HepG2 (cell line): ENCODE measurements around the gene MYO3B. TPM values are rescaled to one million over a fixed set of nuclear protein-coding genes. Genes with fewer than 3 reads are reported as not detected.

Experiments
- ATAC-seq: fragments of 200-7000 bp; cut with Tn5 transposase; 3 replicates; pipeline ENCODE4 v1.9.1; 2020; ENCODE audit warnings: mild to moderate bottlenecking, moderate library complexity
- BruUV-seq: library from RNA; stranded (reverse); fragments of 400-500 nt; replicated peaks from 2 replicates; lab custom pipeline; 2021; lab: Mats Ljungman, UMichigan
- CTCF ChIA-PET: fragments of 300-600 bp; formaldehyde crosslinking; extraction: SDS; loops from one replicate; lab custom pipeline; 2021; ENCODE audit warnings: low total read pairs, inconsistent platforms, low intra/inter-chr PET ratio; lab: Yijun Ruan, JAX
- POLR2A ChIA-PET: fragments of 350-600 bp; sonication (Branson Sonifier 250); formaldehyde crosslinking; loops from one replicate; lab custom pipeline; 2020; ENCODE audit warnings: antibody characterized with exemption, inconsistent platforms; lab: Yijun Ruan, JAX
- DNase-seq: peaks from one replicate; pipeline ENCODE4 v3.0.0-alpha.2; 2015; ENCODE audit warnings: low spot score
- FAIRE-seq: peaks from 3 replicates; lab custom pipeline; 2011; peaks lifted over from hg19 to GRCh38; lab: Jason Lieb, UNC
- H2AFZ ChIP-seq: one replicate; pipeline ENCODE4 v1.6.1; 2011; ENCODE audit warnings: low read length, inconsistent platforms
- H3K27ac ChIP-seq: fragments of 300-600 bp; 3 replicates; pipeline ENCODE4 v1.8.0; 2011; ENCODE audit warnings: mixed run types, mild to moderate bottlenecking, mixed read lengths, low read length, inconsistent platforms; ENCODE audit not compliant: insufficient read depth; ENCODE audit errors: extremely low read length
- H3K27me3 ChIP-seq, 2 experiments: fragments of 200-600 bp in 1 of 2; 2 replicates in 1 of 2; 3 replicates in 1 of 2; pipeline versions ENCODE4 v1.6.0 to v1.8.0; 2011; ENCODE audit warnings: low read length in 2 of 2, mild to moderate bottlenecking in 2 of 2, moderate library complexity in 2 of 2, inconsistent platforms in 1 of 2; ENCODE audit not compliant: insufficient read depth in 2 of 2, control insufficient read depth in 1 of 2
- H3K36me3 ChIP-seq, 2 experiments: fragments of 200-600 bp in 1 of 2; replicated peaks in 1 of 2; 2 replicates in 1 of 2; 3 replicates in 1 of 2; pipeline versions ENCODE4 v1.5.1 to v1.8.0; 2011; ENCODE audit warnings: low read length in 2 of 2, inconsistent platforms in 1 of 2; ENCODE audit not compliant: insufficient read depth in 2 of 2, control insufficient read depth in 1 of 2
- H3K4me1 ChIP-seq: 2 replicates; pipeline ENCODE4 v1.5.1; 2012; ENCODE audit warnings: low read length, inconsistent platforms; ENCODE audit not compliant: insufficient read depth
- H3K4me2 ChIP-seq: 2 replicates; pipeline ENCODE4 v1.6.0; 2011; ENCODE audit warnings: low read depth, low read length, inconsistent platforms
- H3K4me3 ChIP-seq, 3 experiments: fragments of 200-600 bp in 1 of 3; sonication (generic), shearing (Covaris generic) in 1 of 3; replicated peaks in 1 of 3; 2 replicates each; pipeline ENCODE4 v1.5.1; 2011 to 2016; ENCODE audit warnings: low read length in 3 of 3, inconsistent platforms in 2 of 3, low read depth in 2 of 3, mild to moderate bottlenecking in 2 of 3, control low read depth in 1 of 3, mixed read lengths in 1 of 3; ENCODE audit not compliant: insufficient read depth in 1 of 3
- H3K79me2 ChIP-seq: one replicate; pipeline ENCODE4 v1.6.1; 2011; ENCODE audit warnings: low read length, inconsistent platforms; ENCODE audit not compliant: insufficient read depth
- H3K9ac ChIP-seq: 2 replicates; pipeline ENCODE4 v1.6.0; 2011; ENCODE audit warnings: mild to moderate bottlenecking, low read depth, low read length, inconsistent platforms; ENCODE audit not compliant: insufficient read depth
- H3K9me3 ChIP-seq: 2 replicates; pipeline ENCODE4 v1.5.1; 2012; ENCODE audit warnings: mild to moderate bottlenecking, low read length
- H4K20me1 ChIP-seq: 2 replicates; pipeline ENCODE4 v1.6.0; 2011; ENCODE audit warnings: inconsistent platforms, mild to moderate bottlenecking, low read length, moderate library complexity; ENCODE audit not compliant: insufficient read depth
- CENPT ChIP-seq: sonication (generic); formaldehyde crosslinking; IDR thresholded peaks from 2 replicates; pipeline ENCODE4 v1.8.0; 2022; ENCODE audit warnings: low read depth, mild to moderate bottlenecking, moderate library complexity, missing genetic modification reagents
- FOSL1 ChIP-seq: sonication (generic); formaldehyde crosslinking; IDR thresholded peaks from 2 replicates; pipeline ENCODE4 v1.9.0; 2021; ENCODE audit warnings: missing genetic modification reagents, borderline replicate concordance
- HOXD1 ChIP-seq: sonication (generic); formaldehyde crosslinking; IDR thresholded peaks from 2 replicates; pipeline ENCODE4 v1.5.0; 2020; ENCODE audit warnings: missing genetic modification reagents
- MED13 ChIP-seq: sonication (generic); formaldehyde crosslinking; IDR thresholded peaks from 2 replicates; pipeline ENCODE4 v1.5.0; 2020; ENCODE audit warnings: missing genetic modification reagents
- MEIS2 ChIP-seq: sonication (generic); formaldehyde crosslinking; IDR thresholded peaks from 2 replicates; pipeline ENCODE4 v1.9.0; 2021; ENCODE audit warnings: mild to moderate bottlenecking, missing genetic modification reagents
- POGZ ChIP-seq: sonication (generic); formaldehyde crosslinking; IDR thresholded peaks from 2 replicates; pipeline ENCODE4 v1.4.0; 2020; ENCODE audit warnings: mild to moderate bottlenecking, missing genetic modification reagents
- SIN3B ChIP-seq: fragments of 150-350 bp; IDR thresholded peaks from 2 replicates; pipeline ENCODE4 v1.6.1; 2014; ENCODE audit warnings: low read length
- SMAD9 ChIP-seq: sonication (generic); formaldehyde crosslinking; IDR thresholded peaks from 2 replicates; pipeline ENCODE4 v1.5.1; 2020; ENCODE audit warnings: mild to moderate bottlenecking, missing genetic modification reagents
- SRSF9 ChIP-seq: fragments of 200-400 bp; formaldehyde crosslinking; IDR thresholded peaks from 2 replicates; pipeline ENCODE4 v1.6.1; 2018; ENCODE audit warnings: borderline replicate concordance, mild to moderate bottlenecking, low read depth, low read length; ENCODE audit not compliant: insufficient read depth, poor library complexity, severe bottlenecking
- ZNF17 ChIP-seq: sonication (generic); formaldehyde crosslinking; IDR thresholded peaks from 2 replicates; pipeline ENCODE4 v1.5.0; 2020; ENCODE audit warnings: mild to moderate bottlenecking, missing genetic modification reagents
- ZNF549 ChIP-seq: sonication (generic); formaldehyde crosslinking; IDR thresholded peaks from 2 replicates; pipeline ENCODE4 v1.5.0; 2020; ENCODE audit warnings: missing genetic modification reagents
- ZNF720 ChIP-seq: sonication (generic); formaldehyde crosslinking; IDR thresholded peaks from 2 replicates; pipeline ENCODE4 v1.4.0; 2020; ENCODE audit warnings: missing genetic modification reagents
- WGBS: methylation state at CpG from one replicate; pipeline ENCODE4 v1.1.6; 2017; ENCODE audit warnings: low lambda C conversion rate; 5-methylcytosine and 5-hydroxymethylcytosine counted together
- in situ Hi-C: cut with HindIII; loops from 2 replicates; pipeline ENCODE4 v1.10.0; 2017; ENCODE audit warnings: low pct_unique_long_range_greater_than_20kb; ENCODE audit not compliant: extremely low pct_ligation_motif_present
- intact Hi-C: fragments of 100-400 bp; cut with micrococcal nuclease; formaldehyde crosslinking; loops from one replicate; pipeline ENCODE4 v1.10.0; 2022; ENCODE audit not compliant: unreplicated experiment
- polyA plus RNA-seq, 8 experiments: library from polyadenylated mRNA; depleted of rRNA in 3 of 8; stranded (reverse) in 7 of 8; unstranded in 1 of 8; fragments of >200 nt; fragmentation: Illumina TruSeq in 4 of 8; extraction: Trizol in 4 of 8; gene quantifications; 2 replicates each; pipeline versions ENCODE4 v1.2.1 to v1.2.3, GENCODE V29; 2011 to 2016; ENCODE audit warnings: low read depth in 4 of 8, missing spikeins in 1 of 8, mixed read lengths in 1 of 8; ENCODE audit not compliant: insufficient read depth in 1 of 8
- total RNA-seq, 5 experiments: library from RNA; depleted of rRNA; stranded (reverse); fragments of >200 nt; fragmentation: Illumina TruSeq; extraction: Trizol; gene quantifications; 2 replicates each; pipeline ENCODE4 v1.2.3, GENCODE V29; 2016; ENCODE audit warnings: low read depth in 1 of 5
- TF ChIP-seq, protein P1 (sequence below): sonication (generic); formaldehyde crosslinking; conservative IDR thresholded peaks from 2 replicates; pipeline ENCODE4 v1.4.0; 2020; ENCODE audit warnings: missing genetic modification reagents
- TF ChIP-seq, protein P2 (sequence below): sonication (generic); formaldehyde crosslinking; IDR thresholded peaks from 2 replicates; pipeline ENCODE4 v1.8.0; 2022; ENCODE audit warnings: missing genetic modification reagents, mild to moderate bottlenecking, borderline replicate concordance
- TF ChIP-seq, protein P3 (sequence below): sonication (generic); formaldehyde crosslinking; IDR thresholded peaks from 2 replicates; pipeline ENCODE4 v1.8.1; 2023; ENCODE audit warnings: mild to moderate bottlenecking, inconsistent platforms, moderate library complexity, missing genetic modification reagents, borderline replicate concordance
- TF ChIP-seq, protein P4 (sequence below): sonication (generic); formaldehyde crosslinking; IDR thresholded peaks from 2 replicates; pipeline ENCODE4 v1.4.0; 2020; ENCODE audit warnings: mild to moderate bottlenecking, missing genetic modification reagents

Gene MYO3B
- total and polyA plus RNA-seq, 2 of the 13 experiments (the other 11 are each of a cell fraction or from before 2014, with no cell fraction given) = 0.01 TPM; not detected in 1

DNA sequence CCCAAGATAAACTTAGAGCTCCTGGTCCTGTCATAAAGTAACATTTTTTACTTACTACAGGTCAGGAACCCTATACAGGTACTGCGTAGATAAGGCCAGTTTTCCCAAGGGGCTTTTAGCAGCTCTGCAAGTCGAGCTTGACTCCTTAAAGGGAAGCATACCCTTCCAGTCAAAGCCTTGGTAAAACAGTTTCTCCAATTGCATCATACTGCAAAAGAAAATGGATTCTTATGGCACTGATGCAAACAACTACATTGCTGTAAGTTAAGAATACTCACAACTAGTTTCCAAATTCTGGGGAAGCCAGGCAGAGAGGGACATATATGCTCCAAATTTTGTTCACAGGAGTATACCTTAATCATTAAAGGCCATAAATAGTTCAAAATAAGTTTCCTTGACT is 31.0 kb downstream of the MYO3B start:
- no peak for ATAC-seq
- CTCF ChIA-PET = no interaction called here
- intact Hi-C loops (no loop called here), in situ Hi-C loops (no loop called here)
- no peak overlapping the region for H3K4me2 ChIP-seq
- H3K79me2 ChIP-seq = no peaks in the 10 kb centered on the region
- H3K4me3 ChIP-seq = no peak overlapping the region
- FAIRE-seq = no peak
- no peaks in the 10 kb centered on the region for H3K4me1 ChIP-seq
- 36% methylated on average over 2 of the region's 2 CpGs for WGBS
- H3K9ac ChIP-seq = no peak overlapping the region
- no peak overlapping the region for H3K27ac ChIP-seq
- H4K20me1 ChIP-seq = no peaks in the 10 kb centered on the region
- no peaks in the 10 kb centered on the region for H3K36me3 ChIP-seq
- H2AFZ ChIP-seq = no peak overlapping the region
- no TSS peak for BruUV-seq
- DNase-seq = no peak
- H3K27me3 ChIP-seq = peaks cover 2 to 9% of the 10 kb centered on the region in 2 experiments; a peak in 3 of 5 replicates
- no peaks in the 10 kb centered on the region for H3K9me3 ChIP-seq
- POLR2A ChIA-PET = no interaction called here
- TF ChIP-seq, protein P1, sequence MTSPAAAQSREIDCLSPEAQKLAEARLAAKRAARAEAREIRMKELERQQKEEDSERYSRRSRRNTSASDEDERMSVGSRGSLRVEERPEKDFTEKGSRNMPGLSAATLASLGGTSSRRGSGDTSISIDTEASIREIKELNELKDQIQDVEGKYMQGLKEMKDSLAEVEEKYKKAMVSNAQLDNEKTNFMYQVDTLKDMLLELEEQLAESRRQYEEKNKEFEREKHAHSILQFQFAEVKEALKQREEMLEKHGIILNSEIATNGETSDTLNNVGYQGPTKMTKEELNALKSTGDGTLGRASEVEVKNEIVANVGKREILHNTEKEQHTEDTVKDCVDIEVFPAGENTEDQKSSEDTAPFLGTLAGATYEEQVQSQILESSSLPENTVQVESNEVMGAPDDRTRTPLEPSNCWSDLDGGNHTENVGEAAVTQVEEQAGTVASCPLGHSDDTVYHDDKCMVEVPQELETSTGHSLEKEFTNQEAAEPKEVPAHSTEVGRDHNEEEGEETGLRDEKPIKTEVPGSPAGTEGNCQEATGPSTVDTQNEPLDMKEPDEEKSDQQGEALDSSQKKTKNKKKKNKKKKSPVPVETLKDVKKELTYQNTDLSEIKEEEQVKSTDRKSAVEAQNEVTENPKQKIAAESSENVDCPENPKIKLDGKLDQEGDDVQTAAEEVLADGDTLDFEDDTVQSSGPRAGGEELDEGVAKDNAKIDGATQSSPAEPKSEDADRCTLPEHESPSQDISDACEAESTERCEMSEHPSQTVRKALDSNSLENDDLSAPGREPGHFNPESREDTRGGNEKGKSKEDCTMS (CRISPR knock-in tag) = no peak
- TF ChIP-seq SMAD9 (CRISPR knock-in tag) (no peak), SIN3B (no peak), CENPT (CRISPR knock-in tag) (no peak), HOXD1 (CRISPR knock-in tag) (no peak), MEIS2 (no peak), POGZ (no peak), FOSL1 (CRISPR knock-in tag) (no peak), ZNF720 (CRISPR knock-in tag) (no peak), MED13 (CRISPR knock-in tag) (no peak), SRSF9 (no peak), ZNF549 (CRISPR knock-in tag) (no peak), ZNF17 (no peak)
- TF ChIP-seq, protein P2, sequence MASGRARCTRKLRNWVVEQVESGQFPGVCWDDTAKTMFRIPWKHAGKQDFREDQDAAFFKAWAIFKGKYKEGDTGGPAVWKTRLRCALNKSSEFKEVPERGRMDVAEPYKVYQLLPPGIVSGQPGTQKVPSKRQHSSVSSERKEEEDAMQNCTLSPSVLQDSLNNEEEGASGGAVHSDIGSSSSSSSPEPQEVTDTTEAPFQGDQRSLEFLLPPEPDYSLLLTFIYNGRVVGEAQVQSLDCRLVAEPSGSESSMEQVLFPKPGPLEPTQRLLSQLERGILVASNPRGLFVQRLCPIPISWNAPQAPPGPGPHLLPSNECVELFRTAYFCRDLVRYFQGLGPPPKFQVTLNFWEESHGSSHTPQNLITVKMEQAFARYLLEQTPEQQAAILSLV = no peak
- TF ChIP-seq, protein P3, sequence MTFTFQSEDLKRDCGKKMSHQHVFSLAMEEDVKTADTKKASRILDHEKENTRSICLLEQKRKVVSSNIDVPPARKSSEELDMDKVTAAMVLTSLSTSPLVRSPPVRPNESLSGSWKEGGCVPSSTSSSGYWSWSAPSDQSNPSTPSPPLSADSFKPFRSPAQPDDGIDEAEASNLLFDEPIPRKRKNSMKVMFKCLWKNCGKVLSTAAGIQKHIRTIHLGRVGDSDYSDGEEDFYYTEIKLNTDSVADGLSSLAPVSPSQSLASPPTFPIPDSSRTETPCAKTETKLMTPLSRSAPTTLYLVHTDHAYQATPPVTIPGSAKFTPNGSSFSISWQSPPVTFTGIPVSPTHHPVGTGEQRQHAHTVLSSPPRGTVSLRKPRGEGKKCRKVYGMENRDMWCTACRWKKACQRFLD = no peak
- TF ChIP-seq, protein P4, sequence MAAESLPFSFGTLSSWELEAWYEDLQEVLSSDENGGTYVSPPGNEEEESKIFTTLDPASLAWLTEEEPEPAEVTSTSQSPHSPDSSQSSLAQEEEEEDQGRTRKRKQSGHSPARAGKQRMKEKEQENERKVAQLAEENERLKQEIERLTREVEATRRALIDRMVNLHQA (CRISPR knock-in tag) = no peak
